GOT3 (cell line): Measurements from ENCODE around the gene SULT2B1.
"Not testable (repeated sequence)": the region's sequence is repeated elsewhere in the genome, so short reads cannot be mapped to it uniquely, and the experiment has no call there.

ENCODE experiments used
- DNase-seq: peaks from one replicate; lab custom pipeline; 2025; ENCODE audit warnings: mixed read lengths; lab: John Stamatoyannopoulos, UW

Gene SULT2B1

DNA sequence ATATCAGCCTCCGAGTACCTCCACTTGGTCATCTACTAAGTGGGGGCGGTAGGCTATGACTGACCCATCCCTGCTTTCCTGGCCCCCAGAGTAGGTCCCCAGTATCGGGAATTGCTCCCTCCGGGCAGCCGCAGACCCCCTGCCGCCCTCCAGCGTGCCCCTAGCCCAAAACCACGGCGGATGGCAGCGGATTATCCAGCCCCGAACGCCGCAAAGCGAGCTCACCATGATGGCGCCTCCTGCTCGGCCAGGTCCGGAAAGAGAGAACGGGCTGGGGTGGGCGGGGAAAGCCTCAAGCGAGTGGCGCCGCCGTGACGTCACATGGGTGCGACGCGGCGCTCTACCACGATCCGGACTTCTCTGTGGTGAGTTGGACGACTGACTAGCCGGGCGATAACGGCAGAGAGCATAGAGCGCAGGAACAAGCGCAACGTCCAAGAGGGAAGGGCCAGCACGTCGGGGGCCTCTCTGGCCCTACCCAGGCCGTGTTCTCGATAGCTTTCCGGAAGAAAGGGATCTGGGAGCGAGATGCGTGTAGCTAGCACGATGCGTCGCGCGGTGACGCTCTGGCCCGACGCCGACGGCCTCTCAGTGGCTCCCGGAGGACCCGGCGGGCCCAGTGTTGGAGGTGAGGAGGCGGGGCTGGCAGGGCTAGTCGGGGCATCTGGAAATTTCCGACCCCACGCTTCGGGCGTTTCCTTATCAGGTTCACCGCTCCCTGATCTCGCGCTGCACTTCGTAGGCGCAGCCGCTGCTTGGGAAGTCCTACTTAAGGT lies 67.1 kb downstream of the SULT2B1 start, which contains the start of the genes RPL18 and SPHK2:
Gene RPL18 (minus strand): TSS at position 263 of the 776 bp plus-strand sequence. CDS start 35 bp downstream, at position 228.
Gene SPHK2 (plus strand): TSS at position 591 of the 776 bp plus-strand sequence. CDS start 1,009 bp downstream, outside the sequence.
- DNase-seq, result peak; percentile 94

GRCh38 chr19:48619692-48620585 lies 68.0 kb downstream of the SULT2B1 start:
- DNase-seq, result no peak

- no peak for DNase-seq
These were observed 71.6 kb downstream of the SULT2B1 start for GRCh38 chr19:48623556-48624066.

DNA sequence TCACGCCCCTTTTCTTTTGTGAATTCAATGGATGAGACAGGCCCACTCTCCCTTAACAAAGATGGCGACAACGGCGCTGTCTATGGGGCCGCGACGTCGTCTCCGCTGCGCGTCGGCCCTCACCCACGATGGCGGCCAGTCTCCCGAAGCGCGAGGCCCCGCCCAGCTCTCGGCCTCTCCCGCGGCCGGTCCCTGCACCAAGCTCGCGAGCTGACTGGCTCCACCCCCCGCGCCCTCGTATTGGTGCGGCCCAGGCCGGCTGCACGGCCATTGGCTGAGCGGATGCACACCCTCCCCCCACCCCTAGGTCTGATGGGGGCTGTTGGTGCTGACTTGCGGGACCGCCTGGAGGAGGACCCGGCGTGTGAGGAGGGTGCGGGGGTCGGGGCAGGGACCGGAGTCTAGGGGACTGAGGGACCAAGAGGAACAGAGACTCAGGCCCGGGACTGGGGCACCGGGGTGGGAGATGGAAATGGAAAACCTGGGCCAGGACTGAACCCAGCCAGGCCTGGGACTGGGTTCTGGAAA lies 72.2 kb downstream of the SULT2B1 start:
- DNase-seq, result peak; percentile 71

- no peak for DNase-seq
These were observed 73.1 kb downstream of the SULT2B1 start for GRCh38 chr19:48624791-48625723.

GRCh38 chr19:48625891-48626327 lies 73.9 kb downstream of the SULT2B1 start:
- DNase-seq, result no peak

GRCh38 chr19:48627201-48627864 lies 75.4 kb downstream of the SULT2B1 start:
- DNase-seq, result no peak

DNA sequence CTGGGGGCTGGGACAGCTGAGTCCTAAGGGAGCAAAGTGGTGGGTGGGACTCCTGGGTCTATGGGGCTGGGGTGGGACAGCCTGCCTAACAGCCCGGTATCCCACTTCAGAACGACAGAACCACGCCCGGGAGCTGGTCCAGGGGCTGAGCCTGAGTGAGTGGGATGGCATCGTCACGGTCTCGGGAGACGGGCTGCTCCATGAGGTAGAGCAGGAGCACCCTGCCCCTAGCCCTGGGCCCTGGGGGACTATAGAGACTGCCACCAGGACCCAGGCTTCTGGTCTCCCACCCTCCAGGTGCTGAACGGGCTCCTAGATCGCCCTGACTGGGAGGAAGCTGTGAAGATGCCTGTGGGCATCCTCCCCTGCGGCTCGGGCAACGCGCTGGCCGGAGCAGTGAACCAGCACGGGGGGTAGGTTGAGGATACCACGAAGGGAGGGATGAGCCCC lies 75.9 kb downstream of the SULT2B1 start:
- DNase-seq, result no peak

GRCh38 chr19:48628486-48629296 lies 76.7 kb downstream of the SULT2B1 start:
- DNase-seq, result no peak

- no peak for DNase-seq
These were observed 77.3 kb downstream of the SULT2B1 start for GRCh38 chr19:48629297-48629598.

DNA sequence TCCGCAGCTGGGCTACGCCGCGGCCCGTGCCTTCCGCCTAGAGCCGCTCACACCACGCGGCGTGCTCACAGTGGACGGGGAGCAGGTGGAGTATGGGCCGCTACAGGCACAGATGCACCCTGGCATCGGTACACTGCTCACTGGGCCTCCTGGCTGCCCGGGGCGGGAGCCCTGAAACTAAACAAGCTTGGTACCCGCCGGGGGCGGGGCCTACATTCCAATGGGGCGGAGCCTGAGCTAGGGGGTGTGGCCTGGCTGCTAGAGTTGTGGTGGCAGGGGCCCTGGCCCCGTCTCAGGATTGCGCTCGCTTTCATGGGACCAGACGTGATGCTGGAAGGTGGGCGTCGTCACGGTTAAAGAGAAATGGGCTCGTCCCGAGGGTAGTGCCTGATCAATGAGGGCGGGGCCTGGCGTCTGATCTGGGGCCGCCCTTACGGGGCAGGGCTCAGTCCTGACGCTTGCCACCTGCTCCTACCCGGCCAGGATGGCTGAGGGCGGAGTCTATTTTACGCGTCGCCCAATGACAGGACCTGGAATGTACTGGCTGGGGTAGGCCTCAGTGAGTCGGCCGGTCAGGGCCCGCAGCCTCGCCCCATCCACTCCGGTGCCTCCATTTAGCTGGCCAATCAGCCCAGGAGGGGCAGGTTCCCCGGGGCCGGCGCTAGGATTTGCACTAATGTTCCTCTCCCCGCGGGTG lies 77.8 kb downstream of the SULT2B1 start:
- DNase-seq, result no peak

GRCh38 chr19:48630296-48631063 lies 78.5 kb downstream of the SULT2B1 start:
- DNase-seq, result no peak

- DNase-seq, result no peak
These were observed 79.3 kb downstream of the SULT2B1 start for GRCh38 chr19:48631225-48631624.

DNA sequence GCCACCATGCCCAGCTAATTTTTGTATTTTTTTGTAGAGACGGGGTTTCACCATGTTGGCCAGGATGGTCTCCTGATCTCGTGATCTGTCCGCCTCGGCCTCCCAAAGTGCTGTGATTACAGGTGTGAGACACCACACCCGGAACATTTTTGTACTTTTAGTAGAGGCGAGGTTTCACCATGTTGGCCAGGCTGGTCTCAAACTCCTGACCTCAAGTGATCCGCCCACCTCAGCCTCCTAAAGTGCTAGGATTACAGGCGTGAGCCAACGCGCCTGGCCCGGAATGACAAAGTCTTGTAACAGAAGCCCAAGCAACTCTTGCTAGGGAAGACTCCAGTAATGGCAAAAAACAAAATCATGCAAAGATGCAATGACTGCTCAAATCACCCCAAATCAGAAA lies 80.3 kb downstream of the SULT2B1 start:
- not testable (repeated sequence) for DNase-seq

DNA sequence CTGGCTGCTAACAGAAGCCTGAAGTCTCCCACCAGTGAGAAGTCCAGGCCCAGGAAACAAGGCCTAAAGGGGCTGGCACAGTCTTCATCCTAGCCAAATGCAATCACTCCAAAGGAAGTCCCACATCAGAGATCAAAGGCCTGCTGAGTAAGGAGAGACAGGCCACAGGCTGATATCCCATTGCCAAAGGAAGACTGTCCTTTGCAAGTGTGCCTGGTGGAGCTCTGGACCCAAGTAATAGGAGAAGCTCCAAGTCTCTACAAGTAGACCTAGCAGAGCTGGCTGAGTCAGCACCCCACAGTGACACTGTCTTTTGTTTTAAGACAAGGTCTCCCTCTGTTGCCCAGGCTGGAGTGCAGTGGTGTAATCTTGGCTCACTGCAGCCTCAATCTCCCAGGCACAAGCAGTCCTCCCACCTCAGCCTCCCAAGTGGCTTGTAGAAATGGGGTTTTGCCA lies 80.7 kb downstream of the SULT2B1 start:
- peak; percentile 25 for DNase-seq

- no peak for DNase-seq
These were observed 81.4 kb downstream of the SULT2B1 start for GRCh38 chr19:48633148-48634035.

- no peak for DNase-seq
These were observed 82.0 kb downstream of the SULT2B1 start for GRCh38 chr19:48634036-48634342.
